GM12892 (cell line): ENCODE results near the gene LDLRAD3.

Source experiments
- POLR2A ChIP-seq: IDR thresholded peaks from 2 replicates; pipeline ENCODE4 v1.6.1; 2011; ENCODE audit warnings: low read depth, low read length, control low read depth
- POLR2AphosphoS5 ChIP-seq: IDR thresholded peaks from 2 replicates; pipeline ENCODE4 v1.6.1; 2011; ENCODE audit warnings: low read depth, low read length, control low read depth
- TAF1 ChIP-seq: IDR thresholded peaks from 2 replicates; pipeline ENCODE4 v1.6.1; 2011; ENCODE audit warnings: low read depth, mild to moderate bottlenecking, control low read depth, low read length, borderline replicate concordance

GRCh38 chr11:36012455-36012854 is 68.6 kb downstream of the LDLRAD3 start:
- TF ChIP-seq TAF1 = no peak
- no peak for TF ChIP-seq POLR2AphosphoS5
- TF ChIP-seq POLR2A = no peak
